GM10266 (cell line): ENCODE results near the gene INSYN1.

Source experiments
- DNase-seq: peaks from one replicate; pipeline ENCODE4 v3.0.0; 2012; ENCODE audit errors: extremely low spot score
- CTCF ChIP-seq: IDR thresholded peaks from 2 replicates; pipeline ENCODE4 v1.5.1; 2012; ENCODE audit warnings: mild to moderate bottlenecking, low read depth; ENCODE audit not compliant: control insufficient read depth, insufficient read depth; ENCODE audit errors: missing control alignments

The INSYN1 gene

GRCh38 chr15:73753250-73754130 is at the start of gene INSYN1:
Gene INSYN1, minus strand, starts transcription at chr15:73753351. Its CDS starts 2,221 bp downstream, at chr15:73751130.
- DNase-seq = no peak
- no peak for TF ChIP-seq CTCF

GRCh38 chr15:73802431-73803041 is 49.4 kb upstream of the INSYN1 start:
- DNase-seq = no peak

GRCh38 chr15:73800662-73801345 is 47.7 kb upstream of the INSYN1 start:
- no peak for DNase-seq
- no peak for TF ChIP-seq CTCF

More at GRCh38 chr15:73802431-73803041, 49.4 kb upstream of the INSYN1 start:
- no peak for TF ChIP-seq CTCF

- DNase-seq = no peak
- no peak for TF ChIP-seq CTCF
Observed at GRCh38 chr15:73799466-73799865, 46.3 kb upstream of the INSYN1 start.

- DNase-seq = no peak
- TF ChIP-seq CTCF = no peak
Observed at GRCh38 chr15:73797366-73798158, 44.4 kb upstream of the INSYN1 start.

GRCh38 chr15:73796331-73796831 is 43.2 kb upstream of the INSYN1 start:
- no peak for DNase-seq
- TF ChIP-seq CTCF = no peak
